K562 (cell line): ENCODE results near the gene TBX1. TPM values are rescaled to one million over a fixed set of nuclear protein-coding genes. Genes with fewer than 3 reads are reported as not detected.
A peak's percentile ranks its signal among the peaks of the same experiment; 100 is the strongest.

Experiments used
- ETV5 ChIP-seq: sonication (generic); formaldehyde crosslinking; IDR thresholded peaks from 2 replicates; pipeline ENCODE4 v1.4.0; 2020; ENCODE audit warnings: low read depth, mild to moderate bottlenecking, missing genetic modification reagents
- GTF2E2 ChIP-seq: fragments of 200-800 bp; sonication (Bioruptor generic); IDR thresholded peaks from 2 replicates; pipeline ENCODE4 v1.6.1; 2016; ENCODE audit warnings: missing genetic modification characterization, missing compliant biosample characterization
- HIVEP1 ChIP-seq: fragments of 250-450 bp; sonication (Bioruptor Pico); IDR thresholded peaks from 2 replicates; pipeline ENCODE4 v1.4.0; 2020; ENCODE audit warnings: mild to moderate bottlenecking
- HMG20B ChIP-seq: fragments of 250-450 bp; sonication (Bioruptor Pico); IDR thresholded peaks from 2 replicates; pipeline ENCODE4 v1.5.0; 2021; ENCODE audit warnings: mild to moderate bottlenecking
- HMGN3 ChIP-seq: IDR thresholded peaks from 2 replicates; pipeline ENCODE4 v1.6.1; 2011; ENCODE audit warnings: borderline replicate concordance, low read depth, mild to moderate bottlenecking, mixed read lengths, low read length; ENCODE audit not compliant: insufficient read length; ENCODE audit errors: extremely low read depth
- JUNB ChIP-seq: fragments of 450-650 bp; formaldehyde crosslinking; conservative IDR thresholded peaks from 2 replicates; pipeline ENCODE4 v1.4.0; 2020; ENCODE audit warnings: mild to moderate bottlenecking
- JUND ChIP-seq, 2 experiments: IDR thresholded peaks; 2 replicates in 1 of 2; 3 replicates in 1 of 2; pipeline ENCODE4 v1.6.1; 2011; ENCODE audit warnings: borderline replicate concordance in 2 of 2, low read depth in 2 of 2, low read length in 2 of 2, improper control_type of control experiment in 1 of 2, missing biosample characterization in 1 of 2, missing genetic modification characterization in 1 of 2, missing genetic modification reagents in 1 of 2
- MBD1 ChIP-seq: fragments of 250-450 bp; sonication (Bioruptor Pico); IDR thresholded peaks from 2 replicates; pipeline ENCODE4 v1.8.0; 2022; ENCODE audit warnings: inconsistent platforms
- PHB ChIP-seq: fragments of 250-450 bp; sonication (Bioruptor Pico); IDR thresholded peaks from 2 replicates; pipeline ENCODE4 v1.5.0; 2021
- POLR2G ChIP-seq: fragments of 200-400 bp; formaldehyde crosslinking; IDR thresholded peaks from 2 replicates; pipeline ENCODE4 v1.6.1; 2017; ENCODE audit warnings: low read depth, mild to moderate bottlenecking, antibody characterized with exemption, low read length, moderate library complexity
- SRF ChIP-seq, 2 experiments: fragments of 250-450, 450-650 bp in 1 of 2; sonication (Bioruptor Pico) in 1 of 2; sonication (generic) in 1 of 2; formaldehyde crosslinking; IDR thresholded peaks; 2 replicates each; pipeline versions ENCODE4 v1.5.0 to v1.5.1; 2020 to 2022; ENCODE audit warnings: mild to moderate bottlenecking in 1 of 2, missing genetic modification reagents in 1 of 2
- YY1 ChIP-seq, 3 experiments: IDR thresholded peaks; 2 replicates each; pipeline ENCODE4 v1.6.1; 2011; ENCODE audit warnings: low read length in 2 of 3, mild to moderate bottlenecking in 2 of 3, moderate library complexity in 2 of 3, borderline replicate concordance in 1 of 3, control low read depth in 1 of 3, low read depth in 1 of 3; ENCODE audit not compliant: insufficient read depth in 3 of 3, insufficient replicate concordance in 2 of 3, control insufficient read depth in 1 of 3, insufficient read length in 1 of 3; ENCODE audit errors: extremely low read depth in 1 of 3
- ZNF699 ChIP-seq: fragments of 250-450 bp; sonication (Bioruptor Pico); IDR thresholded peaks from 2 replicates; pipeline ENCODE4 v1.8.0; 2021; ENCODE audit warnings: mild to moderate bottlenecking, moderate library complexity; ENCODE audit not compliant: insufficient replicate concordance
- polyA plus RNA-seq, 8 experiments: library from polyadenylated mRNA; depleted of rRNA in 4 of 8; stranded (reverse) in 5 of 8; unstranded in 3 of 8; fragments of >200 nt; fragmentation: Nextera tagmentation in 2 of 8; fragmentation: Illumina TruSeq in 1 of 8; extraction: Ambion mirVana in 2 of 8; extraction: Trizol in 1 of 8; gene quantifications; 2 replicates each; pipeline versions ENCODE4 v1.2.1 to v1.2.3, GENCODE V29; 2011 to 2014; ENCODE audit warnings: inconsistent platforms in 1 of 8, missing spikeins in 1 of 8
- total RNA-seq, 7 experiments: library from RNA; depleted of rRNA in 6 of 7; stranded (reverse); fragments of >200 nt in 6 of 7; fragmentation: Illumina TruSeq in 2 of 7; extraction: Trizol in 2 of 7; gene quantifications; 2 replicates each; pipeline versions ENCODE4 v1.2.1 to v1.2.3, GENCODE V29; 2011 to 2021; ENCODE audit warnings: low replicate concordance in 1 of 7
- TF ChIP-seq, protein P1 (sequence below), 2 experiments: fragments of 450-650 bp in 1 of 2; IDR thresholded peaks; 2 replicates each; pipeline ENCODE4 v1.6.1; 2011 to 2017; ENCODE audit warnings: low read depth in 2 of 2, antibody characterized with exemption in 1 of 2, borderline replicate concordance in 1 of 2, low read length in 1 of 2, mild to moderate bottlenecking in 1 of 2, mixed read lengths in 1 of 2; ENCODE audit not compliant: control insufficient read depth in 1 of 2
- TF ChIP-seq, protein P2 (sequence below): sonication (generic); formaldehyde crosslinking; IDR thresholded peaks from 2 replicates; pipeline ENCODE4 v1.4.0; 2020; ENCODE audit warnings: mild to moderate bottlenecking, missing genetic modification reagents
- TF ChIP-seq, protein P3 (sequence below): fragments of 450-650 bp; formaldehyde crosslinking; IDR thresholded peaks from 2 replicates; pipeline ENCODE4 v1.4.0; 2022; ENCODE audit warnings: mild to moderate bottlenecking, moderate library complexity

TBX1 gene
- total and polyA plus RNA-seq, 9 of the 15 experiments (the other 6 are each of a cell fraction or from before 2014, with no cell fraction given): 0.07 to 35.0 (median 3.9) TPM

- TF ChIP-seq YY1 (IDR thresholded peaks at IDR 0.05; ENCODE audit: borderline replicate concordance in 1 of 3, control insufficient read depth in 1 of 3, extremely low read depth in 1 of 3, insufficient read depth in 3 of 3, insufficient read length in 1 of 3, insufficient replicate concordance in 2 of 3, low read depth in 1 of 3, low read length in 2 of 3): peak in 1 of 3 experiments; percentile 6
- TF ChIP-seq MBD1: no peak
- TF ChIP-seq GTF2E2 (tag): no peak
- TF ChIP-seq HMGN3: peak; percentile 13
- TF ChIP-seq JUNB (CRISPR knock-in tag): 0 out of 2 replicates have a peak, but pooled peaks have one; percentile 15
- TF ChIP-seq, protein P1, sequence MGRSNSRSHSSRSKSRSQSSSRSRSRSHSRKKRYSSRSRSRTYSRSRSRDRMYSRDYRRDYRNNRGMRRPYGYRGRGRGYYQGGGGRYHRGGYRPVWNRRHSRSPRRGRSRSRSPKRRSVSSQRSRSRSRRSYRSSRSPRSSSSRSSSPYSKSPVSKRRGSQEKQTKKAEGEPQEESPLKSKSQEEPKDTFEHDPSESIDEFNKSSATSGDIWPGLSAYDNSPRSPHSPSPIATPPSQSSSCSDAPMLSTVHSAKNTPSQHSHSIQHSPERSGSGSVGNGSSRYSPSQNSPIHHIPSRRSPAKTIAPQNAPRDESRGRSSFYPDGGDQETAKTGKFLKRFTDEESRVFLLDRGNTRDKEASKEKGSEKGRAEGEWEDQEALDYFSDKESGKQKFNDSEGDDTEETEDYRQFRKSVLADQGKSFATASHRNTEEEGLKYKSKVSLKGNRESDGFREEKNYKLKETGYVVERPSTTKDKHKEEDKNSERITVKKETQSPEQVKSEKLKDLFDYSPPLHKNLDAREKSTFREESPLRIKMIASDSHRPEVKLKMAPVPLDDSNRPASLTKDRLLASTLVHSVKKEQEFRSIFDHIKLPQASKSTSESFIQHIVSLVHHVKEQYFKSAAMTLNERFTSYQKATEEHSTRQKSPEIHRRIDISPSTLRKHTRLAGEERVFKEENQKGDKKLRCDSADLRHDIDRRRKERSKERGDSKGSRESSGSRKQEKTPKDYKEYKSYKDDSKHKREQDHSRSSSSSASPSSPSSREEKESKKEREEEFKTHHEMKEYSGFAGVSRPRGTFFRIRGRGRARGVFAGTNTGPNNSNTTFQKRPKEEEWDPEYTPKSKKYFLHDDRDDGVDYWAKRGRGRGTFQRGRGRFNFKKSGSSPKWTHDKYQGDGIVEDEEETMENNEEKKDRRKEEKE (IDR thresholded peaks at IDR 0.05; ENCODE audit: borderline replicate concordance in 1 of 2, control insufficient read depth in 1 of 2, low read depth in 2 of 2, low read length in 1 of 2): no peak
- TF ChIP-seq ZNF699: peak; percentile 21
- 0 out of 2 replicates have a peak, but pooled peaks have one; percentile 10 for TF ChIP-seq HIVEP1 (CRISPR knock-in tag)
- TF ChIP-seq POLR2G: 0 out of 2 replicates have a peak, but pooled peaks have one; percentile 5
- TF ChIP-seq ETV5: no peak
- TF ChIP-seq PHB (CRISPR knock-in tag): no peak
- TF ChIP-seq, protein P2, sequence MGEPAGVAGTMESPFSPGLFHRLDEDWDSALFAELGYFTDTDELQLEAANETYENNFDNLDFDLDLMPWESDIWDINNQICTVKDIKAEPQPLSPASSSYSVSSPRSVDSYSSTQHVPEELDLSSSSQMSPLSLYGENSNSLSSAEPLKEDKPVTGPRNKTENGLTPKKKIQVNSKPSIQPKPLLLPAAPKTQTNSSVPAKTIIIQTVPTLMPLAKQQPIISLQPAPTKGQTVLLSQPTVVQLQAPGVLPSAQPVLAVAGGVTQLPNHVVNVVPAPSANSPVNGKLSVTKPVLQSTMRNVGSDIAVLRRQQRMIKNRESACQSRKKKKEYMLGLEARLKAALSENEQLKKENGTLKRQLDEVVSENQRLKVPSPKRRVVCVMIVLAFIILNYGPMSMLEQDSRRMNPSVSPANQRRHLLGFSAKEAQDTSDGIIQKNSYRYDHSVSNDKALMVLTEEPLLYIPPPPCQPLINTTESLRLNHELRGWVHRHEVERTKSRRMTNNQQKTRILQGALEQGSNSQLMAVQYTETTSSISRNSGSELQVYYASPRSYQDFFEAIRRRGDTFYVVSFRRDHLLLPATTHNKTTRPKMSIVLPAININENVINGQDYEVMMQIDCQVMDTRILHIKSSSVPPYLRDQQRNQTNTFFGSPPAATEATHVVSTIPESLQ (CRISPR knock-in tag): no peak
- no peak for TF ChIP-seq HMG20B (CRISPR knock-in tag)
- peak in 1 of 2 experiments; percentile 3; a peak in 1 of 4 replicates for TF ChIP-seq SRF (CRISPR knock-in tag; IDR thresholded peaks at IDR 0.05)
- TF ChIP-seq, protein P3, sequence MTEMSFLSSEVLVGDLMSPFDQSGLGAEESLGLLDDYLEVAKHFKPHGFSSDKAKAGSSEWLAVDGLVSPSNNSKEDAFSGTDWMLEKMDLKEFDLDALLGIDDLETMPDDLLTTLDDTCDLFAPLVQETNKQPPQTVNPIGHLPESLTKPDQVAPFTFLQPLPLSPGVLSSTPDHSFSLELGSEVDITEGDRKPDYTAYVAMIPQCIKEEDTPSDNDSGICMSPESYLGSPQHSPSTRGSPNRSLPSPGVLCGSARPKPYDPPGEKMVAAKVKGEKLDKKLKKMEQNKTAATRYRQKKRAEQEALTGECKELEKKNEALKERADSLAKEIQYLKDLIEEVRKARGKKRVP (CRISPR knock-in tag): no peak
- TF ChIP-seq JUND (IDR thresholded peaks at IDR 0.05; ENCODE audit: borderline replicate concordance, low read depth, low read length): no peak
- TF ChIP-seq JUND (tag; IDR thresholded peaks at IDR 0.05; ENCODE audit: borderline replicate concordance, low read depth, low read length): no peak
Observed at GRCh38 chr22:19757985-19758895, 2.3 kb upstream of the TBX1 start (continued).
